ENCODE results near the gene HESX1.

HESX1 gene

GRCh38 chr3:57199895-57200297, at the start of gene HESX1:
Gene HESX1, minus strand, starts transcription at chr3:57199978. Its CDS starts 60 bp downstream, at chr3:57199918.
- H2AFZ ChIP-seq (ENCODE audit: low read depth, low read length), result no peak within 1 kb of the TSS
- no peak within 1 kb of the TSS for H3K9ac ChIP-seq (ENCODE audit: low read depth, low read length)
- H4K20me1 ChIP-seq (ENCODE audit: insufficient read depth, low read length), result no peaks in the 10 kb centered on the region
- TF ChIP-seq CTCF (IDR thresholded peaks at IDR 0.05; ENCODE audit: borderline replicate concordance, extremely low read depth, low read length, poor library complexity, severe bottlenecking) (no peak), EZH2 (IDR thresholded peaks at IDR 0.05; ENCODE audit: borderline replicate concordance, low read depth, low read length, severe bottlenecking) (no peak)
- no peaks in the 10 kb centered on the region for H3K4me1 ChIP-seq (ENCODE audit: insufficient read depth, low read length)
- no peaks in the 10 kb centered on the region for H3K79me2 ChIP-seq (ENCODE audit: insufficient read depth, low read length)
- no peak within 1 kb of the TSS for H3K4me3 ChIP-seq (ENCODE audit: low read depth in 1 of 2, low read length in 2 of 2)
- H3K36me3 ChIP-seq (ENCODE audit: insufficient read depth, low read length), result no peaks in the 10 kb centered on the region
- no peak within 1 kb of the TSS for H3K27ac ChIP-seq (ENCODE audit: low read length)
- no peak within 1 kb of the TSS for H3K4me2 ChIP-seq (ENCODE audit: insufficient read depth, low read length)
- no peak for ATAC-seq (ENCODE audit: insufficient read depth, low read depth)
- no peaks in the 10 kb centered on the region for H3K9me3 ChIP-seq (ENCODE audit: insufficient read depth, low read length, severe bottlenecking)
- no peaks in the 10 kb centered on the region for H3K27me3 ChIP-seq (ENCODE audit: insufficient read depth, low read length, poor library complexity)
- DNase-seq, result no peak

GRCh38 chr3:57244946-57245345, 45.2 kb upstream of the HESX1 start:
- no peak overlapping the region for H3K9ac ChIP-seq (ENCODE audit: low read depth, low read length)
- no peaks in the 10 kb centered on the region for H3K9me3 ChIP-seq (ENCODE audit: insufficient read depth, low read length, severe bottlenecking)
- peaks cover 95% of the 10 kb centered on the region for H3K36me3 ChIP-seq (ENCODE audit: insufficient read depth, low read length)
- H3K27me3 ChIP-seq (ENCODE audit: insufficient read depth, low read length, poor library complexity), result no peaks in the 10 kb centered on the region
- DNase-seq (no peak), ATAC-seq (ENCODE audit: insufficient read depth, low read depth) (no peak)
- no peaks in the 10 kb centered on the region for H4K20me1 ChIP-seq (ENCODE audit: insufficient read depth, low read length)
- no peaks in the 10 kb centered on the region for H3K4me1 ChIP-seq (ENCODE audit: insufficient read depth, low read length)
- H3K79me2 ChIP-seq (ENCODE audit: insufficient read depth, low read length), result 0 out of 2 replicates have a peak, but pooled peaks cover 2% of the 10 kb centered on the region
- no peak overlapping the region for H3K27ac ChIP-seq (ENCODE audit: low read length)
- H2AFZ ChIP-seq (ENCODE audit: low read depth, low read length), result no peak overlapping the region
- H3K4me3 ChIP-seq (ENCODE audit: low read depth in 1 of 2, low read length in 2 of 2), result no peak overlapping the region
- TF ChIP-seq CTCF (IDR thresholded peaks at IDR 0.05; ENCODE audit: borderline replicate concordance, extremely low read depth, low read length, poor library complexity, severe bottlenecking) (no peak), EZH2 (IDR thresholded peaks at IDR 0.05; ENCODE audit: borderline replicate concordance, low read depth, low read length, severe bottlenecking) (no peak)
- no peak overlapping the region for H3K4me2 ChIP-seq (ENCODE audit: insufficient read depth, low read length)

GRCh38 chr3:57234613-57235575, 35.1 kb upstream of the HESX1 start:
- no peak overlapping the region for H3K4me2 ChIP-seq (ENCODE audit: insufficient read depth, low read length)
- H4K20me1 ChIP-seq (ENCODE audit: insufficient read depth, low read length), result peaks cover 11% of the 10 kb centered on the region; the same call in 1 of the 2 replicates
- H3K27ac ChIP-seq (ENCODE audit: low read length), result no peak overlapping the region
- H3K79me2 ChIP-seq (ENCODE audit: insufficient read depth, low read length), result peaks cover 56% of the 10 kb centered on the region
- ATAC-seq (ENCODE audit: insufficient read depth, low read depth), result no peak
- H3K36me3 ChIP-seq (ENCODE audit: insufficient read depth, low read length), result peaks cover 36% of the 10 kb centered on the region
- TF ChIP-seq EZH2 (IDR thresholded peaks at IDR 0.05; ENCODE audit: borderline replicate concordance, low read depth, low read length, severe bottlenecking) (no peak), CTCF (IDR thresholded peaks at IDR 0.05; ENCODE audit: borderline replicate concordance, extremely low read depth, low read length, poor library complexity, severe bottlenecking) (no peak)
- peaks cover 6% of the 10 kb centered on the region; the same call in 1 of the 2 replicates for H3K4me1 ChIP-seq (ENCODE audit: insufficient read depth, low read length)
- H3K27me3 ChIP-seq (ENCODE audit: insufficient read depth, low read length, poor library complexity), result no peaks in the 10 kb centered on the region
- no peak overlapping the region for H3K9ac ChIP-seq (ENCODE audit: low read depth, low read length)
- H3K9me3 ChIP-seq (ENCODE audit: insufficient read depth, low read length, severe bottlenecking), result no peaks in the 10 kb centered on the region
- no peak overlapping the region for H3K4me3 ChIP-seq (ENCODE audit: low read depth in 1 of 2, low read length in 2 of 2)
- H2AFZ ChIP-seq (ENCODE audit: low read depth, low read length), result no peak overlapping the region
- DNase-seq, result no peak
